Activated CD4-positive, alpha-beta T cell treated with anti-CD3 and anti-CD28 coated beads for 1 hour (primary cell): ENCODE data around the gene MRPL14.

Source experiments
- DNase-seq: peaks from one replicate; pipeline ENCODE4 v3.0.0-alpha.2; 2020

MRPL14 gene

DNA sequence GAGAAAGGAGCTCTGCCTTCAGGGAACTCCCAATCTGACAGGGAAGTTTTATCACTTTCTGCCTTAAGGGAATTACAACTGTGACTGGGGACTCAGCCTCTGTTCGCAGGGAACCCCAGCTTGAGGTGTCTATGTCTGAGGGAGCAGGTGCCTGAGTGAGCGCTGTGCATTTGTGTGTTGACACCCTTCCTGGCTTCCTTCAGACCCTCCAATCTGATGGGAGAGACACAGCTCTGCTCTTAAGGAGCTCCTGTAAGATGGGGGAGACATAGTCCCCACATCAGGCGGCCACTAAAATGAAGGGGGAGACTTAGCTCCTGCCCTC, 62.3 kb downstream of the MRPL14 start:
- no peak for DNase-seq

GRCh38 chr6:44064089-44064947, 62.9 kb downstream of the MRPL14 start:
- DNase-seq, result no peak

GRCh38 chr6:44063561-44064059, 63.6 kb downstream of the MRPL14 start:
- DNase-seq, result no peak
